LNCAP (cell line): ENCODE measurements around the gene LHX5.

Experiments
- TF ChIP-seq, protein P1 (sequence below): fragments of 450-650 bp; IDR thresholded peaks from 2 replicates; pipeline ENCODE4 v1.5.1; 2017; ENCODE audit warnings: mild to moderate bottlenecking

LHX5 gene

DNA sequence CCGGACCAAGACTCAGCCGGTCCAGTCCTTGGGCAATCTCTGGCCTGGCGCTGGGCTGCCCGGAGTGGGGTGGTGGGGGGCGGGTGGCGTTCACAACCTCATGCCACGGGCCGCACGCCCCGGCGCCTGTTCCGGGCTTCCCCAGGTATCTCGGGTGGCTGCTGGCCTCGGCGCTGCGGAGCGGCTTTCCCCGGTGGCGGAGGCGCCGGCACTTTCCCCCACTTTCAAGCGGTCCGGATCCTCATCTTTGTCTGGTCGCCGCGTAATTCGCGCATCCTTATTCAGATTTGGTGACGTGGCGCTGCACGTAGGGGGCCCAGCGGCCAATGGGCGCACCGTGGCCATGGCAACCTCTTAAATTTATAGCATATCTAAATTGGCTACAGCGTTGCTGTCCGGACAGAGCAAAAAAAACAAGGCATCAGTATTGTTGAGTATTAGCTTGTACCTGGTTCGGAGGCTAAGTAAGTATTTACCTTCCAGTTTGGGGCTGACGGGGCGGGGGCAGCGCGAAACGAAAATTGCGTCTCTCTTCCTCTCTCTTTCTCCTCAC is at the start of gene LHX5:
Gene LHX5 (minus strand): TSS at position 253 of the 553 bp plus-strand sequence. CDS start 373 bp downstream, outside the sequence.
- TF ChIP-seq, protein P1, sequence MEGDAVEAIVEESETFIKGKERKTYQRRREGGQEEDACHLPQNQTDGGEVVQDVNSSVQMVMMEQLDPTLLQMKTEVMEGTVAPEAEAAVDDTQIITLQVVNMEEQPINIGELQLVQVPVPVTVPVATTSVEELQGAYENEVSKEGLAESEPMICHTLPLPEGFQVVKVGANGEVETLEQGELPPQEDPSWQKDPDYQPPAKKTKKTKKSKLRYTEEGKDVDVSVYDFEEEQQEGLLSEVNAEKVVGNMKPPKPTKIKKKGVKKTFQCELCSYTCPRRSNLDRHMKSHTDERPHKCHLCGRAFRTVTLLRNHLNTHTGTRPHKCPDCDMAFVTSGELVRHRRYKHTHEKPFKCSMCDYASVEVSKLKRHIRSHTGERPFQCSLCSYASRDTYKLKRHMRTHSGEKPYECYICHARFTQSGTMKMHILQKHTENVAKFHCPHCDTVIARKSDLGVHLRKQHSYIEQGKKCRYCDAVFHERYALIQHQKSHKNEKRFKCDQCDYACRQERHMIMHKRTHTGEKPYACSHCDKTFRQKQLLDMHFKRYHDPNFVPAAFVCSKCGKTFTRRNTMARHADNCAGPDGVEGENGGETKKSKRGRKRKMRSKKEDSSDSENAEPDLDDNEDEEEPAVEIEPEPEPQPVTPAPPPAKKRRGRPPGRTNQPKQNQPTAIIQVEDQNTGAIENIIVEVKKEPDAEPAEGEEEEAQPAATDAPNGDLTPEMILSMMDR, result no peak

DNA sequence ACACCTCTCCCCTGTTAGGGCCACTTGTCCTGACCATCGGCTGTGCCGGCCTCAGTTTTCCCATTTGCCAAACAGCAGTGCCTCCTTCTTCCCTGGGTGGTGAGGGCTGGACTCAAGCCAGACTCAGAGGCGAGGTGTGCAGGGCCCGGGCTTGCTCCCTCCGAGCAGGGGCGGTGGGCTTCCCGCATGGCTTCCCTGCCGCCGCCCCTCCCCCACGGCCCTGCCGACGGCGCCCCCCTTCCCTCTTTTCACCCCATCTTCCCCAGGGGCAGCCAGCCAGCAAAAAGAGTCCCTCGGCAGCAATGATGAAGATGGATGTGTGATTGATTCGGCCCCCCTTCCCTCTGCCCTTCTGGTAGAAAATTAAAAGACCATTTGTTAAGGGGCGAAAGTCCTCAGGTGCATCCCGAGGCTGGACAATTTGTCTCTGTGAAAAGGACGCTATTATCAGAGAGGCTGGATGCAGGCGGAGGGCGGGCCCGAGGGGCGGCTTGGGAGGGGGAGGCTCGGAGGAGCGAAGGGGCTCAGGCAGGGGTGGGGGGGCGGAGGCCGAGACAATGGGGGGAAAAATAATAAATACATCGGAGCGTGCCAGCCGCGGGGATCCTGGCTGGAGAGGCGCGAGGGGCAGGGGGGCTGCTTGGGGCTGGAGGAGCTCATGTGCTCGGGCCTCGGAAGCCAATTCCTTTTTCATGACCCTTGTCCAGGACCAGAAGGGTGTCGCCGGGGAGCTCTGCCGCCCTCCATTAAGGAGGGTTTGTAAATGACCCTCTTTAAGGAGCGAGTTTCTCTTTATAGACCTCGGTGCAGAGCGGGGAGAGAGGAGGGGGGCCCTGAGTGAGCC is 48.0 kb upstream of the LHX5 start:
- TF ChIP-seq, protein P1, result no peak

DNA sequence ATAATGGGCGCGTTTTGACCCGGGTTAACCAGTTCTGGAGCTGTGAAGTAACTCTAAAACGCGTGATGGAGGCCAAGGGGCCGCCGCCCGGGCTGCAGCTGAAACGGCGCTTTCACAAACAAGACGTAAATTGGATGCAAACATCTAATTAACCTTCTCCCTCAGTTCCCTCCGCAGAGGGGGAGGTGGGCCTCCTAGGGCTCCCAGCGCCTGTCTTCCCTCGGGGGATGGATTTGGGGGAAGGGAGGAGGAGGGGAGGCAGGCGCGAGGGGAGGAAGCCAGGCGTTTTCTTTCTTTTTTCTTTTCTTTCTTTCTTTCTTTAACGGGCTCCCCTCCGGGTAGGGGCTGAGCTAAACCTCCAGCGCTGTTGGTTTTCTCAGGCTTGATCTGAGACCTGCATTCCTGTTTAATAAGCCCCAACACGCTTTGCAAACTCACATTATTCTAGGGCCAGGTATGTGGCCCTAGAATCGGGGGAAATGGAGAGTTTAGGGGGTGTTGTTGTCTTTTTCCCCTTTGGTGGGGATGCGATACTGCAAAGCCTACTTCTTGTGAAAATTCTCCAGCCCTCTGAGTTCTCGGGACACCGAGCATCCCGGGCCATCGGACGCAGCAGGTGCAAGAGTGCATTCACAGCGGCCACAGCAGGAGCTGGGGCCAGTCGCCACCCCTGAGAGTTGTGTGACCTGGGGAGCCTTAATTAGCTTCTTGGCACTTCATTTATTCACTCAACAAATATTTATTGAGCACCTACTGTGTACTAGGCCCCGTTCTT is 43.6 kb upstream of the LHX5 start:
- TF ChIP-seq, protein P1, result no peak

GRCh38 chr12:113514602-113515001 is 42.9 kb upstream of the LHX5 start:
- TF ChIP-seq, protein P1, result no peak

DNA sequence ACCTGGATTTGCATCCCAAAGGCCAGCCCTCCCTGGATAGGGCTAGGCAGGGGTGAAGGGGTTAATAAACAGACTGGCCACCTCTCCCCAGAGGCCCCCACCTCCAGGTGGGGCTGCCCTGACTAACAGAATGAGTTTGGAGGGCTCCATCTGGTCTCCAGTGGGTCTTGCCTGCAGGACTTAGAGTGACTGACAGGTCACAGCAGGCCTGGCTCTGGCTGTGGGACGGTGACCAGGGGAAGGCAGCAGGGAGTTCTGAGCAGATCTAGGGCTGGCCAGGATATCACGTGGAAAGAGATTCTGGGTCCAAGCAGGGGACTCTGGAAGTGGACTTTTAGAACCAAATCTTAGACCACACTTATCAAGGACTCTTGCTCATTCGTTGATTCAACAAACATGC is 40.9 kb upstream of the LHX5 start:
- TF ChIP-seq, protein P1, result no peak

DNA sequence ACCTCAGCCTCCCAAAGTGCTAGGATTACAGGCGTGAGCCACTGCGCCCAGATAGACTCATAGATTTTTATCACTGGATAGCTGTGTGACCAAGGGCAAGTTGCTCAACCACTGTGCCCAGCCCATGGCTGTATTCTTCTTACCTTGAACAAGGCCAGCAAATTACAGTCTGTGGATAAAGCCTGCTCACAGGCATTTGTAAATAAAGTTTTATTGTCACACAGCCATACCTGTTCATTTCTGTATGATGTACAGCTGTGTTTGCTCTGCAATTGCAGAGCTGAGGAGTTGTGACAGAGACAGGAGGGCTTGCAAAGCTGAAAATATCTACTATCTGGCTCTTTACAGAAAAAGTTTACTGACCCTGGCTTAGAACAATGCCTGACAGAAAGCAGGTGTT is 35.2 kb upstream of the LHX5 start:
- TF ChIP-seq, protein P1, result no peak

- TF ChIP-seq, protein P1, result no peak
Observed at GRCh38 chr12:113505941-113506340, 34.3 kb upstream of the LHX5 start.
